Activated CD8-positive, alpha-beta T cell treated with anti-CD3 and anti-CD28 coated beads for 36 hours (primary cell): ENCODE data around the gene S100A16. TPM values are rescaled to one million over a fixed set of nuclear protein-coding genes. Genes with fewer than 3 reads are reported as not detected.

ENCODE experiments used
- ATAC-seq: fragments of 200-7000 bp; cut with Tn5 transposase; one replicate; pipeline ENCODE4 v1.10.0; 2021; ENCODE audit warnings: mild to moderate bottlenecking, moderate library complexity
- CTCF ChIA-PET: fragments of 350-600 bp; sonication (Branson Sonifier 250); formaldehyde crosslinking; loops from one replicate; lab custom pipeline; 2021; ENCODE audit warnings: antibody characterized with exemption; lab: Charles Lee
- POLR2A ChIA-PET: fragments of 350-600 bp; sonication (Branson Sonifier 250); formaldehyde crosslinking; loops from one replicate; lab custom pipeline; 2021; ENCODE audit warnings: antibody characterized with exemption; lab: Charles Lee
- DNase-seq: peaks from one replicate; pipeline ENCODE4 v3.0.0-alpha.2; 2020
- H3K27ac Mint-ChIP-seq: one replicate; pipeline ENCODE4 v1.8.0; 2021; ENCODE audit warnings: mild to moderate bottlenecking, mixed read lengths
- H3K27me3 Mint-ChIP-seq: one replicate; pipeline ENCODE4 v1.8.0; 2021; ENCODE audit warnings: mixed read lengths
- H3K36me3 Mint-ChIP-seq: one replicate; pipeline ENCODE4 v1.8.0; 2021; ENCODE audit warnings: low read depth, mixed read lengths
- H3K4me1 Mint-ChIP-seq: one replicate; pipeline ENCODE4 v1.8.0; 2021; ENCODE audit warnings: low read depth, mixed read lengths
- H3K4me3 Mint-ChIP-seq: one replicate; pipeline ENCODE4 v1.8.0; 2021; ENCODE audit warnings: mild to moderate bottlenecking, moderate library complexity, mixed read lengths
- H3K9me3 Mint-ChIP-seq: one replicate; pipeline ENCODE4 v1.8.0; 2021; ENCODE audit warnings: mixed read lengths
- CTCF ChIP-seq: fragments of 200-600 bp; IDR thresholded peaks from one replicate; pipeline ENCODE4 v1.8.0; 2022; ENCODE audit warnings: antibody characterized with exemption, mild to moderate bottlenecking
- intact Hi-C: fragments of 100-400 bp; cut with micrococcal nuclease; formaldehyde crosslinking; loops from one replicate; pipeline ENCODE4 v1.10.0; 2022
- total RNA-seq, 2 experiments: library from RNA; stranded (reverse); gene quantifications; one replicate each; pipeline ENCODE4 v1.2.3, GENCODE V29; 2021

The S100A16 gene
- total RNA-seq, 2 experiments from 2014 or later, result not detected

DNA sequence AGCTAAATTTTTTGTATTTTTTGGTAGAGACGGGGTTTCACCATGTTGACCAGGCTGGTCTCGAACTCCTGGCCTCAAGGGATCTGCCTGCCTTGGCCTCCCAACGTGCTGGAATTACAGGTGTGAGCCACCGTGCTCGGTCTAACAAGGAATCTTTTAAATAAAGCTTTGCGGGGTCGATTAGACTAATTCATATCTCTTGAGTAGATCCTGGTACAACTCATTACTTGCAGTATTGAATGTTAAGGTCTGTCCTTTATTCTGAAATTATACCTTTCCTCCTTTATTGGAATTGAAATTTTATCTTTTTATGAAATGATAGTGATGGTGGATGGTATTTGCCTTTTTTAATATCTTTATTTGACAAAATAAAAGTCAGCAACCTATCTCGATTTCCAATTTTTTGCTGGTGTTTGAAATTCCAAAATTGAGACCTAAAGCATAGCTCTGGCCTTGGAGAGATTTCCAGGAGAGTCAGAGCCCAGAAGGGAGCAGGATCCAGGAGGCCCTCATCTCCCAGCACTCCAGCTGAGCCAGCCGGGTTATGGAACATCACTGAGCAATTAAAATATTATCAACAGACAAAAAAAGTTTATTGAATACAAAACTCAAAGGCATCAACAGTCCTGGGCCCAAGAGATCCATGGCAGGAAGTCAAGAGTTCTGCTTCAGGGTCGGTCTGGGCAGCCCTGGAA lies 52.0 kb downstream of the S100A16 start:
- no peak overlapping the region for H3K27ac Mint-ChIP-seq
- ChIA-PET POLR2A (interaction anchor here (1.1 kb wide), 1 partner anchor 9 kb away, joined by 3 read pairs; no protein-coding TSS in a partner anchor), CTCF (interaction anchor here (1.2 to 7.1 kb wide), 6 partner anchors 25 to 67 kb away, joined by 3 to 49 read pairs (median 4); partner anchors contain the start of gene S100A6)
- peaks cover 8% of the 10 kb centered on the region for H3K4me1 Mint-ChIP-seq
- intact Hi-C loops, result no loop called here
- no peak for ATAC-seq
- H3K27me3 Mint-ChIP-seq, result no peaks in the 10 kb centered on the region
- no peak overlapping the region for H3K4me3 Mint-ChIP-seq
- no peak for TF ChIP-seq CTCF
- no peak for DNase-seq
- H3K9me3 Mint-ChIP-seq, result no peaks in the 10 kb centered on the region
- no peaks in the 10 kb centered on the region for H3K36me3 Mint-ChIP-seq

DNA sequence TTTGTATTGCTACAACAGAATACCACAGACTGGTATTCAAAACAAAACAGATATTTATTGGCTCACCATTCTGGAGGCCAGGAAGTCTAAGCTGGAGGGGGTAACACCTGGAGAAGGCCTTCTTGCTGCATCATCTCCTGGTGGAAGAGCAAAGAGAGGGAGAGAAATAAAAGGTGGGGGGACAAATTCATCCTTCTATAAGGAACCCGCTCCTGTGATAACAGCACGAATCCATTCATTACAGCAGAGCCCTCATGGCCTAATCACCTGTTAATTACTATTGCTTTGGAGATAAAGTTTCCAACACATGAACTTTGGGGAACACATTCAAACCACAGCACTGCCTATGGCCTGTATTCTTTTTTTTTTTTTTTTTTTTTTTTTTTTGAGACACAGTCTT lies 52.7 kb downstream of the S100A16 start:
- Mint-ChIP-seq H3K36me3 (no peaks in the 10 kb centered on the region), H3K9me3 (no peaks in the 10 kb centered on the region), H3K4me3 (no peak overlapping the region), H3K27ac (no peak overlapping the region), H3K27me3 (no peaks in the 10 kb centered on the region), H3K4me1 (peaks cover under 1% of the 10 kb centered on the region)
- ChIA-PET CTCF (interaction anchor here (1.2 to 7.1 kb wide), 6 partner anchors 10 to 66 kb away, joined by 3 to 49 read pairs (median 4); partner anchors contain the start of gene S100A6), POLR2A (interaction anchor here (1.3 kb wide), 1 partner anchor 8 kb away, joined by 3 read pairs; no protein-coding TSS in a partner anchor)
- ATAC-seq (no peak), DNase-seq (no peak)
- TF ChIP-seq CTCF, result no peak
- intact Hi-C loops, result no loop called here

DNA sequence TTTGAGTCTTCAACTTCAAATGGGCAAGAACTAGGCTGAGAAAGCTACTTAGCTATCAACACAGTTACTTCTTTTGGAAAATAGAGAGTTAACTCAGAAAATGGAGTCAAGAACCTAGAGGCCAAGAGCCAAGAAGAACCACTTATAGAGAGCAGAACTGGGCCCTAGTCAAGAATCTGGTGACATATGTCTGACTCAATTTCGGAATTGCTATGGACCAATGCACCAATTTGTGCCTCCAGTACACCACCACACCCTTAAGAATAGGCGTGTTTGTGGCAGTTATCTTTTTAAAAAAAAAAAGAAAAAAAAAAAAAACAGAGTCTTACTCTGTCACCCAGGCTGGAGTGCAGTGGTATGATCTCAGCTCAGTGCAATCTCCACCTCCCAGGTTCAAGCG lies 55.1 kb downstream of the S100A16 start:
- no peaks in the 10 kb centered on the region for H3K9me3 Mint-ChIP-seq
- no peaks in the 10 kb centered on the region for H3K4me1 Mint-ChIP-seq
- ATAC-seq, result no peak
- no peak overlapping the region for H3K4me3 Mint-ChIP-seq
- no peaks in the 10 kb centered on the region for H3K36me3 Mint-ChIP-seq
- ChIA-PET POLR2A (interaction anchor here (0.6 kb wide), 1 partner anchor 13 kb away, joined by 3 read pairs; no protein-coding TSS in a partner anchor), CTCF (interaction anchor here (0.8 to 1.7 kb wide), 3 partner anchors 8 to 48 kb away, joined by 4 to 6 read pairs (median 4); no protein-coding TSS in a partner anchor)
- no peak for DNase-seq
- H3K27me3 Mint-ChIP-seq, result no peaks in the 10 kb centered on the region
- intact Hi-C loops, result no loop called here
- TF ChIP-seq CTCF, result no peak
- no peak overlapping the region for H3K27ac Mint-ChIP-seq

Other genes with a start within 250 kb of the S100A16 start
- gene S100A12, start 237.5 kb downstream of the S100A16 start, total RNA-seq, result not detected
- gene S100A8, start 222.1 kb downstream of the S100A16 start, total RNA-seq, result not detected
- gene S100A7A, start 196.6 kb downstream of the S100A16 start, total RNA-seq, result not detected
- not detected for gene S100A7, start 152.5 kb downstream of the S100A16 start, total RNA-seq
- 100 to 1,000 TPM; 200 to 211 TPM for gene S100A6, start 77.1 kb downstream of the S100A16 start, total RNA-seq
- 1 to 10 TPM; 1.1 to 1.2 TPM for gene S100A5, start 72.2 kb downstream of the S100A16 start, total RNA-seq
- 100 to 1,000 TPM; 109 to 118 TPM for gene S100A4, start 67.3 kb downstream of the S100A16 start, total RNA-seq
- gene S100A3, start 63.9 kb downstream of the S100A16 start, total RNA-seq, result not detected
- gene S100A2, start 47.3 kb downstream of the S100A16 start, total RNA-seq, result under 1 TPM in 1 of 2 experiments, not detected in 1; 0.50 TPM
- gene S100A14, start 3.2 kb upstream of the S100A16 start, total RNA-seq, result not detected
- 1 to 10 TPM; 8.1 to 9.4 TPM for gene S100A13, start 14.4 kb upstream of the S100A16 start, total RNA-seq
- gene S100A1, start 15.3 kb upstream of the S100A16 start, total RNA-seq, result not detected
- gene CHTOP, start 20.9 kb upstream of the S100A16 start, total RNA-seq, result 10 to 100 TPM; 76.8 to 83.2 TPM
- gene SNAPIN, start 45.6 kb upstream of the S100A16 start, total RNA-seq, result 10 to 100 TPM; 25.7 to 27.3 TPM
- gene ILF2, start 57.9 kb upstream of the S100A16 start, total RNA-seq, result 100 to 1,000 TPM; 328 to 333 TPM
- not detected for gene NPR1, start 65.6 kb upstream of the S100A16 start, total RNA-seq
- gene INTS3, start 114.9 kb upstream of the S100A16 start, total RNA-seq, result 10 to 100 TPM; 45.0 to 45.5 TPM
- gene SLC27A3, start 162.3 kb upstream of the S100A16 start, total RNA-seq, result 1 to 10 TPM; 7.2 to 10.0 TPM